DND-41 (cell line): ENCODE measurements around the gene CRYL1.

Source experiments
- ATAC-seq: fragments of 200-7000 bp; cut with Tn5 transposase; 3 replicates; pipeline ENCODE4 v1.9.1; 2021; ENCODE audit warnings: low read depth; ENCODE audit not compliant: insufficient read depth
- DNase-seq: peaks from one replicate; pipeline ENCODE4 v3.0.0-alpha.2; 2020
- H2AFZ ChIP-seq: 2 replicates; pipeline ENCODE4 v1.6.0; 2012; ENCODE audit warnings: low read depth, low read length
- H3K27ac ChIP-seq: 2 replicates; pipeline ENCODE4 v1.5.1; 2012; ENCODE audit warnings: low read length, inconsistent platforms
- H3K27me3 ChIP-seq: fragments of 200-600 bp; sonication (generic); 2 replicates; pipeline ENCODE4 v1.6.0; 2012; ENCODE audit warnings: low read length, mild to moderate bottlenecking, inconsistent platforms; ENCODE audit not compliant: insufficient read depth, poor library complexity
- H3K36me3 ChIP-seq: 2 replicates; pipeline ENCODE4 v1.5.1; 2012; ENCODE audit warnings: low read length, inconsistent platforms; ENCODE audit not compliant: insufficient read depth
- H3K4me1 ChIP-seq: 2 replicates; pipeline ENCODE4 v1.5.1; 2012; ENCODE audit warnings: mild to moderate bottlenecking, low read length; ENCODE audit not compliant: insufficient read depth
- H3K4me2 ChIP-seq: 2 replicates; pipeline ENCODE4 v1.6.0; 2012; ENCODE audit warnings: mild to moderate bottlenecking, moderate library complexity, low read length, inconsistent platforms; ENCODE audit not compliant: insufficient read depth
- H3K4me3 ChIP-seq, 2 experiments: fragments of 200-600 bp in 1 of 2; shearing (Covaris generic) in 1 of 2; 2 replicates each; pipeline ENCODE4 v1.5.1; 2012 to 2016; ENCODE audit warnings: inconsistent platforms in 2 of 2, low read length in 2 of 2, mild to moderate bottlenecking in 2 of 2, low read depth in 1 of 2, moderate library complexity in 1 of 2
- H3K79me2 ChIP-seq: 2 replicates; pipeline ENCODE4 v1.6.0; 2012; ENCODE audit warnings: low read length, inconsistent platforms; ENCODE audit not compliant: insufficient read depth
- H3K9ac ChIP-seq: 2 replicates; pipeline ENCODE4 v1.6.0; 2012; ENCODE audit warnings: low read depth, mild to moderate bottlenecking, inconsistent platforms, low read length, moderate library complexity
- H3K9me3 ChIP-seq: 2 replicates; pipeline ENCODE4 v1.5.1; 2012; ENCODE audit warnings: low read length, moderate library complexity, mild to moderate bottlenecking, inconsistent platforms; ENCODE audit not compliant: insufficient read depth, severe bottlenecking
- H4K20me1 ChIP-seq: 2 replicates; pipeline ENCODE4 v1.6.0; 2012; ENCODE audit warnings: low read length; ENCODE audit not compliant: insufficient read depth
- CTCF ChIP-seq: IDR thresholded peaks from 2 replicates; pipeline ENCODE4 v1.5.1; 2012; ENCODE audit warnings: borderline replicate concordance, low read length, moderate library complexity, mild to moderate bottlenecking; ENCODE audit not compliant: poor library complexity, severe bottlenecking; ENCODE audit errors: extremely low read depth
- EZH2 ChIP-seq: IDR thresholded peaks from 3 replicates; pipeline ENCODE4 v1.6.1; 2012; ENCODE audit warnings: borderline replicate concordance, low read depth, mild to moderate bottlenecking, moderate library complexity, low read length, inconsistent platforms; ENCODE audit not compliant: severe bottlenecking

Gene CRYL1

GRCh38 chr13:20422362-20422761, 103.3 kb downstream of the CRYL1 start:
- no peak overlapping the region for H3K27ac ChIP-seq
- no peak overlapping the region for H2AFZ ChIP-seq
- TF ChIP-seq CTCF, result no peak
- no peak for TF ChIP-seq EZH2
- ATAC-seq, result no peak
- H3K79me2 ChIP-seq, result no peaks in the 10 kb centered on the region
- no peaks in the 10 kb centered on the region for H3K4me1 ChIP-seq
- no peaks in the 10 kb centered on the region for H4K20me1 ChIP-seq
- DNase-seq, result no peak
- H3K36me3 ChIP-seq, result no peaks in the 10 kb centered on the region
- H3K4me3 ChIP-seq, result no peak overlapping the region
- no peak overlapping the region for H3K9ac ChIP-seq
- no peaks in the 10 kb centered on the region for H3K27me3 ChIP-seq
- H3K4me2 ChIP-seq, result no peak overlapping the region
- no peaks in the 10 kb centered on the region for H3K9me3 ChIP-seq

- Histone ChIP-seq H3K36me3 (no peaks in the 10 kb centered on the region), H3K27ac (no peak overlapping the region), H4K20me1 (no peaks in the 10 kb centered on the region), H3K27me3 (no peaks in the 10 kb centered on the region), H2AFZ (no peak overlapping the region), H3K4me1 (no peaks in the 10 kb centered on the region), H3K4me2 (no peak overlapping the region), H3K9ac (no peak overlapping the region), H3K79me2 (no peaks in the 10 kb centered on the region), H3K4me3 (no peak overlapping the region), H3K9me3 (no peaks in the 10 kb centered on the region)
- TF ChIP-seq CTCF (no peak), EZH2 (no peak)
- no peak for DNase-seq
- no peak for ATAC-seq
Measured at GRCh38 chr13:20420938-20421337, 104.7 kb downstream of the CRYL1 start.

GRCh38 chr13:20418953-20419352, 106.7 kb downstream of the CRYL1 start:
- TF ChIP-seq CTCF (no peak), EZH2 (no peak)
- no peaks in the 10 kb centered on the region for H3K79me2 ChIP-seq
- H3K36me3 ChIP-seq, result no peaks in the 10 kb centered on the region
- no peak overlapping the region for H2AFZ ChIP-seq
- ATAC-seq (no peak), DNase-seq (no peak)
- no peaks in the 10 kb centered on the region for H3K27me3 ChIP-seq
- H3K9me3 ChIP-seq, result no peaks in the 10 kb centered on the region
- H3K4me1 ChIP-seq, result no peaks in the 10 kb centered on the region
- H3K27ac ChIP-seq, result no peak overlapping the region
- no peaks in the 10 kb centered on the region for H4K20me1 ChIP-seq
- no peak overlapping the region for H3K4me3 ChIP-seq
- no peak overlapping the region for H3K9ac ChIP-seq
- no peak overlapping the region for H3K4me2 ChIP-seq

- Histone ChIP-seq H3K9ac (no peak overlapping the region), H4K20me1 (no peaks in the 10 kb centered on the region), H3K4me3 (no peak overlapping the region), H2AFZ (no peak overlapping the region), H3K27ac (no peak overlapping the region), H3K27me3 (no peaks in the 10 kb centered on the region), H3K4me2 (no peak overlapping the region), H3K79me2 (no peaks in the 10 kb centered on the region), H3K36me3 (no peaks in the 10 kb centered on the region), H3K4me1 (peaks cover 20% of the 10 kb centered on the region), H3K9me3 (no peaks in the 10 kb centered on the region)
- TF ChIP-seq CTCF, result no peak
- TF ChIP-seq EZH2, result no peak
- ATAC-seq (no peak), DNase-seq (no peak)
Measured at GRCh38 chr13:20416223-20416745, 109.4 kb downstream of the CRYL1 start.
